NCI-H446 treated with DMSO at 0.1 percent for 48 hours (cell line): ENCODE data around the gene GLRX3.
"Not testable (repeated sequence)": the region's sequence is repeated elsewhere in the genome, so short reads cannot be mapped to it uniquely, and the experiment has no call there.

Experiments
- DNase-seq: peaks from one replicate; lab custom pipeline; 2025; lab: John Stamatoyannopoulos, UW

The GLRX3 gene

GRCh38 chr10:130189608-130190054 is 53.4 kb downstream of the GLRX3 start:
- no peak for DNase-seq

- DNase-seq, result peak; percentile 16
Observed at GRCh38 chr10:130190055-130190736, 54.0 kb downstream of the GLRX3 start.

- DNase-seq, result no peak
Observed at GRCh38 chr10:130190737-130191115, 54.5 kb downstream of the GLRX3 start.

GRCh38 chr10:130191380-130191779 is 55.2 kb downstream of the GLRX3 start:
- no peak for DNase-seq

GRCh38 chr10:130192276-130192848 is 56.2 kb downstream of the GLRX3 start:
- DNase-seq, result no peak

GRCh38 chr10:130193033-130193432 is 56.8 kb downstream of the GLRX3 start:
- no peak for DNase-seq

- DNase-seq, result no peak
Observed at GRCh38 chr10:130193493-130194193, 57.5 kb downstream of the GLRX3 start.

GRCh38 chr10:130194194-130194990 is 58.2 kb downstream of the GLRX3 start:
- DNase-seq, result no peak

GRCh38 chr10:130194991-130195645 is 58.9 kb downstream of the GLRX3 start:
- no peak for DNase-seq

GRCh38 chr10:130195746-130196294 is 59.6 kb downstream of the GLRX3 start:
- DNase-seq, result no peak

- DNase-seq, result no peak
Observed at GRCh38 chr10:130196511-130197487, 60.6 kb downstream of the GLRX3 start.

GRCh38 chr10:130198651-130199050 is 62.5 kb downstream of the GLRX3 start:
- DNase-seq, result no peak

- DNase-seq, result no peak
Observed at GRCh38 chr10:130200179-130201042, 64.2 kb downstream of the GLRX3 start.

- DNase-seq, result no peak
Observed at GRCh38 chr10:130201043-130201380, 64.8 kb downstream of the GLRX3 start.

GRCh38 chr10:130202150-130202549 is 66.0 kb downstream of the GLRX3 start:
- not testable (repeated sequence) for DNase-seq

- DNase-seq, result no peak
Observed at GRCh38 chr10:130202984-130203621, 66.9 kb downstream of the GLRX3 start.

GRCh38 chr10:130203626-130204025 is 67.4 kb downstream of the GLRX3 start:
- no peak for DNase-seq

GRCh38 chr10:130206216-130206737 is 70.1 kb downstream of the GLRX3 start:
- no peak for DNase-seq

- DNase-seq, result no peak
Observed at GRCh38 chr10:130207205-130207604, 71.0 kb downstream of the GLRX3 start.
